HepG2 (cell line): ENCODE data around the gene TRMT1. TPM values are rescaled to one million over a fixed set of nuclear protein-coding genes. Genes with fewer than 3 reads are reported as not detected.

ENCODE experiments used
- ARNTL ChIP-seq: sonication (generic); formaldehyde crosslinking; IDR thresholded peaks from 2 replicates; pipeline ENCODE4 v1.4.0; 2020; ENCODE audit warnings: mild to moderate bottlenecking, missing genetic modification reagents
- ATF7-NPFF ChIP-seq: sonication (generic); formaldehyde crosslinking; IDR thresholded peaks from 2 replicates; pipeline ENCODE4 v1.8.1; 2023; ENCODE audit warnings: mild to moderate bottlenecking, low read depth, missing genetic modification reagents, moderate library complexity
- BHLHE40 ChIP-seq: IDR thresholded peaks from 2 replicates; pipeline ENCODE4 v1.6.1; 2011; ENCODE audit warnings: low read length, improper control_type of control experiment
- BRF2 ChIP-seq: sonication (generic); formaldehyde crosslinking; IDR thresholded peaks from 2 replicates; pipeline ENCODE4 v1.8.1; 2022; ENCODE audit warnings: mild to moderate bottlenecking, missing genetic modification reagents
- EP300 ChIP-seq, 3 experiments: sonication (generic) in 1 of 3; formaldehyde crosslinking in 1 of 3; IDR thresholded peaks; 2 replicates each; pipeline versions ENCODE4 v1.5.1 to v1.6.1; 2011 to 2020; ENCODE audit warnings: low read depth in 2 of 3, low read length in 2 of 3, borderline replicate concordance in 1 of 3, improper control_type of control experiment in 1 of 3, mild to moderate bottlenecking in 1 of 3, missing genetic modification reagents in 1 of 3, moderate library complexity in 1 of 3
- ETV6 ChIP-seq: sonication (generic); formaldehyde crosslinking; conservative IDR thresholded peaks from 2 replicates; pipeline ENCODE4 v1.4.0; 2020; ENCODE audit warnings: missing genetic modification reagents
- HNRNPLL ChIP-seq: fragments of 200-400 bp; formaldehyde crosslinking; IDR thresholded peaks from 2 replicates; pipeline ENCODE4 v1.6.1; 2017; ENCODE audit warnings: mild to moderate bottlenecking, low read depth, low read length; ENCODE audit not compliant: poor library complexity, severe bottlenecking
- KLF13 ChIP-seq: sonication (generic); formaldehyde crosslinking; IDR thresholded peaks from 2 replicates; pipeline ENCODE4 v1.4.0; 2020; ENCODE audit warnings: mild to moderate bottlenecking, missing genetic modification reagents
- MTA1 ChIP-seq: sonication (generic); formaldehyde crosslinking; IDR thresholded peaks from 2 replicates; pipeline ENCODE4 v1.4.0; 2020; ENCODE audit warnings: missing genetic modification reagents, mild to moderate bottlenecking, borderline replicate concordance
- NAIF1 ChIP-seq: sonication (generic); formaldehyde crosslinking; IDR thresholded peaks from 2 replicates; pipeline ENCODE4 v1.5.0; 2020; ENCODE audit warnings: mild to moderate bottlenecking, missing genetic modification reagents, borderline replicate concordance
- NCOA5 ChIP-seq: sonication (generic); formaldehyde crosslinking; IDR thresholded peaks from 2 replicates; pipeline ENCODE4 v1.4.0; 2020; ENCODE audit warnings: missing genetic modification reagents
- PRDM15 ChIP-seq: sonication (generic); formaldehyde crosslinking; IDR thresholded peaks from 2 replicates; pipeline ENCODE4 v1.4.0; 2020; ENCODE audit warnings: missing genetic modification reagents
- RNF219 ChIP-seq: sonication (generic); formaldehyde crosslinking; IDR thresholded peaks from 2 replicates; pipeline ENCODE4 v1.5.0; 2020; ENCODE audit warnings: mild to moderate bottlenecking, missing genetic modification reagents
- SNAPC2 ChIP-seq: sonication (generic); formaldehyde crosslinking; IDR thresholded peaks from 2 replicates; pipeline ENCODE4 v1.8.1; 2022; ENCODE audit warnings: mild to moderate bottlenecking, missing genetic modification reagents
- SOX6 ChIP-seq, 2 experiments: fragments of 450-650 bp in 1 of 2; sonication (generic) in 1 of 2; formaldehyde crosslinking in 1 of 2; IDR thresholded peaks; 2 replicates each; pipeline versions ENCODE4 v1.4.0 to v1.6.1; 2017 to 2020; ENCODE audit warnings: antibody characterized with exemption in 1 of 2, mild to moderate bottlenecking in 1 of 2, missing genetic modification reagents in 1 of 2
- SP4 ChIP-seq: sonication (generic); formaldehyde crosslinking; IDR thresholded peaks from 2 replicates; pipeline ENCODE4 v1.8.1; 2023; ENCODE audit warnings: mild to moderate bottlenecking, missing genetic modification reagents
- TGIF2 ChIP-seq: IDR thresholded peaks from 2 replicates; pipeline ENCODE4 v1.6.1; 2016; ENCODE audit warnings: control low read depth, missing compliant biosample characterization
- TRIM24 ChIP-seq: sonication (generic); formaldehyde crosslinking; IDR thresholded peaks from 2 replicates; pipeline ENCODE4 v1.8.0; 2022; ENCODE audit warnings: mild to moderate bottlenecking, missing genetic modification reagents
- ZFP36L1 ChIP-seq: sonication (generic); formaldehyde crosslinking; IDR thresholded peaks from 2 replicates; pipeline ENCODE4 v1.8.0; 2022; ENCODE audit warnings: mild to moderate bottlenecking, missing genetic modification reagents, moderate library complexity
- ZNF839 ChIP-seq: sonication (generic); formaldehyde crosslinking; IDR thresholded peaks from 2 replicates; pipeline ENCODE4 v1.4.0; 2020; ENCODE audit warnings: missing genetic modification reagents, mild to moderate bottlenecking, borderline replicate concordance
- ZNF841 ChIP-seq: sonication (generic); formaldehyde crosslinking; IDR thresholded peaks from 2 replicates; pipeline ENCODE4 v1.8.1; 2023; ENCODE audit warnings: missing genetic modification reagents, borderline replicate concordance
- polyA plus RNA-seq, 8 experiments: library from polyadenylated mRNA; depleted of rRNA in 3 of 8; stranded (reverse) in 7 of 8; unstranded in 1 of 8; fragments of >200 nt; fragmentation: Illumina TruSeq in 4 of 8; extraction: Trizol in 4 of 8; gene quantifications; 2 replicates each; pipeline versions ENCODE4 v1.2.1 to v1.2.3, GENCODE V29; 2011 to 2016; ENCODE audit warnings: low read depth in 4 of 8, missing spikeins in 1 of 8, mixed read lengths in 1 of 8; ENCODE audit not compliant: insufficient read depth in 1 of 8
- total RNA-seq, 5 experiments: library from RNA; depleted of rRNA; stranded (reverse); fragments of >200 nt; fragmentation: Illumina TruSeq; extraction: Trizol; gene quantifications; 2 replicates each; pipeline ENCODE4 v1.2.3, GENCODE V29; 2016; ENCODE audit warnings: low read depth in 1 of 5

TRMT1 gene
- total and polyA plus RNA-seq, 2 of the 13 experiments (the other 11 are each of a cell fraction or from before 2014, with no cell fraction given), result 35.5 to 44.1 TPM

GRCh38 chr19:13117772-13118423, 1.4 kb upstream of the TRMT1 start, which contains the start of gene NACC1 (continued):
- TF ChIP-seq MTA1, result no peak
- TF ChIP-seq SNAPC2 (CRISPR knock-in tag), result no peak
- no peak for TF ChIP-seq RNF219 (CRISPR knock-in tag)
- TF ChIP-seq NAIF1 (CRISPR knock-in tag), result no peak
- peak; percentile 55 for TF ChIP-seq HNRNPLL
- no peak for TF ChIP-seq BHLHE40
- TF ChIP-seq SP4 (CRISPR knock-in tag), result peak; percentile 95
- no peak for TF ChIP-seq TRIM24
- no peak for TF ChIP-seq NCOA5 (CRISPR knock-in tag)
- TF ChIP-seq PRDM15 (CRISPR knock-in tag), result no peak
- TF ChIP-seq ARNTL, result no peak
- TF ChIP-seq ZNF841 (CRISPR knock-in tag), result no peak
- no peak for TF ChIP-seq BRF2 (CRISPR knock-in tag)
- TF ChIP-seq ZNF839, result no peak
- no peak for TF ChIP-seq KLF13
- no peak for TF ChIP-seq SOX6 (IDR thresholded peaks at IDR 0.05)
- TF ChIP-seq SOX6 (CRISPR knock-in tag; IDR thresholded peaks at IDR 0.05), result no peak
- TF ChIP-seq TGIF2, result 0 out of 2 replicates have a peak, but pooled peaks have one; percentile 13
- no peak for TF ChIP-seq ATF7-NPFF (CRISPR knock-in tag)
- 0 out of 4 replicates have a peak, but pooled peaks of 1 of the 2 experiments have one; percentile 14 for TF ChIP-seq EP300 (IDR thresholded peaks at IDR 0.05; ENCODE audit: low read depth in 2 of 2, low read length in 2 of 2)
- no peak for TF ChIP-seq EP300 (CRISPR knock-in tag; IDR thresholded peaks at IDR 0.05; ENCODE audit: borderline replicate concordance)
- TF ChIP-seq ZFP36L1 (CRISPR knock-in tag), result no peak
- no peak for TF ChIP-seq ETV6 (CRISPR knock-in tag)
